Measurements from ENCODE around the gene NGF.

- no peak for TF ChIP-seq CTCF (conservative IDR thresholded peaks at IDR 0.05)
- TF ChIP-seq ZFX (IDR thresholded peaks at IDR 0.05) = no peak
Observed at GRCh38 chr1:115274467-115274866, 63.6 kb downstream of the NGF start.
